OCI-LY7 (cell line): ENCODE data around the gene SCART1.
"Not testable (repeated sequence)": the region's sequence is repeated elsewhere in the genome, so short reads cannot be mapped to it uniquely, and the experiment has no call there.

ENCODE experiments used
- CTCF ChIP-seq: fragments of 200-600 bp; sonication (generic); conservative IDR thresholded peaks from 2 replicates; pipeline ENCODE4 v1.5.1; 2014; ENCODE audit warnings: mild to moderate bottlenecking, antibody characterized with exemption, low read length, moderate library complexity, mixed read lengths
- EZH2phosphoT487 ChIP-seq: fragments of 200-600 bp; sonication (generic); IDR thresholded peaks from 2 replicates; pipeline ENCODE4 v1.6.1; 2018; ENCODE audit warnings: low read depth, borderline replicate concordance, mild to moderate bottlenecking, mixed run types, antibody characterized with exemption, low read length, moderate library complexity, mixed read lengths

GRCh38 chr10:133499176-133499575 lies 45.4 kb downstream of the SCART1 start:
- TF ChIP-seq CTCF, EZH2phosphoT487: not testable (repeated sequence)
